DMS 273 (cell line): Measurements from ENCODE around the gene SUPT3H.

Source experiments
- DNase-seq: peaks from one replicate; lab custom pipeline; 2025; ENCODE audit not compliant: unreplicated experiment; lab: John Stamatoyannopoulos, UW

Gene SUPT3H

DNA sequence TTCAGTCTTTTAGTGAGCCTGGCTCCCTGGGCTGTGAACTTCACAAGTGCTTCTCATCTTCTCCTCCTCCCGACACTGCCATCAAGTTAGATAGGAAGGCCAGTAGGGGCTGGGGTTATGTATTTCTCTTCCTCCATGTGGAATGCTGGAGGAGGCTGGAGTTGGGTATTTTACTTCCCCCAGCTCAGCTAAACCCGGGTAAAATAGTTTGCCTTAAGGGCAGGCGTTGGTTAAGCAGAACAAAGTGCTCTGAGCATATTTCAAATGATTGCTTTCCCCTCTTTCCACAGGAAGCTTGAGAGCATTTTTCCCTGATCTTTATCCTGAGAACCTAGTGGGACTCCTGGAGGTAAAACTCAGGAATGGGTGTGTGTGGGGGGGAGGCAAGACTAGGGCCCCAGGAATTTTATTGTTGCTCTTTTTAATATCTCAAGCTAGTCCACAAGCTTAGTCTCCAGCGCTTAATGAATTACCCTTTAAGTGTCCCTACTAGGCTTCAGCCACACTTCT lies 16.9 kb upstream of the SUPT3H start:
- no peak for DNase-seq

DNA sequence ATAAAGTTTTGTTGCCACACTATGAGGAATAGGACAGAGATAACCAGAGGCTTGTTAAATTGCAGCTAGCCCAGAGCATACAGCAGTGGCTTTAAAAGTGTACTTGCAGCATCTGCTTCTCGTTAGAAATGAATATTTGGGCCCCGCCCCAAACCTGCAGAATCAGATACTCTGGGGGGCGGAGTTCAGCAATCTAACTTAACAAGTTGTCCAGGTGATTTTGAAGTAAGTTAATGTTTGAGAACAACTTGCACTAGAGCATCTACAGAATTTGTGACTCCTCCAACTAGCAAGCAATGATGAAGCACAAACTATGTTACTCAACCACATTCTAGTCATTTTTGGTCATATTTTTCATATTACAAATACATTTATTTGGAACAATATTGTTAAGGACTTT lies 10.6 kb upstream of the SUPT3H start:
- DNase-seq: peak; percentile 5

- DNase-seq: no peak
Measured at GRCh38 chr6:45387236-45387635, 9.5 kb upstream of the SUPT3H start.

DNA sequence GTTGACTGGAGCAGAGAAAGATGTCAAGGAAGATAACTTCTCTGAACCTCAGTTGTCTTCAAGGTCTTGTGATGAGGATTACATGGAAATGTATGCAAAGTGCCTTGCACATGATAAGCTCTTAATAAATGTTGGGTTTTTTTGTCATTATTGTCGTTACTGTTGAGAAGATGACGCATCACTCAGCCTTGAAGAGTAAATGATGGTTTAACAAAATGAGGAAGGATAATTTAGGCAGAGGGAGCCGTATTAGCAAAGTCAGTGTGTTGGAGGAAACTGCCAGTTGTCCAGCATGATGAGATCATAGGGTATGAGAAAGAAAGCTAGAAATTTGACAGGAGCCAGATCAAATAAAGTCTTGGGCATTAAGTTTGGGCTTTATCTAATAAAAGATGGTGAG lies 8.8 kb upstream of the SUPT3H start:
- DNase-seq: no peak

DNA sequence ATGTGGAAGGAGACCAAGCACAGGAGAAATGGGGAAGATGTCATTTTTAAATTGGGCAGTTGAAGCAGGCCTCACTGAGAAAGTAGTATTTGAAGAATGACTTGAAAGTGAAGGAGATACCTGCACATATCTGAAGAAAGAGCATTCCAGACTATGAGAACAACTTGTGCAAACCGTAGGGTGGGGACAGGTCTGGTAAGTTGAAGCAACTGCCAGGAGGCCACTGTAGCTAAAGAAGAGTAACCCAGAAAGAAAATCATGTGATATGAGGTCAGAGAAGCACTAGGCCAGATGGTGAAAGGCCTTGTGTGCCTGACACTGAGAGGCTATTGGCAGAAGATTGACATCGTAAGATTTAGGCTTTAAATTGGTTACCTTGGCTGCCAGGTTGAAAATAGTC lies 4.7 kb upstream of the SUPT3H start:
- DNase-seq: peak; percentile 8

DNA sequence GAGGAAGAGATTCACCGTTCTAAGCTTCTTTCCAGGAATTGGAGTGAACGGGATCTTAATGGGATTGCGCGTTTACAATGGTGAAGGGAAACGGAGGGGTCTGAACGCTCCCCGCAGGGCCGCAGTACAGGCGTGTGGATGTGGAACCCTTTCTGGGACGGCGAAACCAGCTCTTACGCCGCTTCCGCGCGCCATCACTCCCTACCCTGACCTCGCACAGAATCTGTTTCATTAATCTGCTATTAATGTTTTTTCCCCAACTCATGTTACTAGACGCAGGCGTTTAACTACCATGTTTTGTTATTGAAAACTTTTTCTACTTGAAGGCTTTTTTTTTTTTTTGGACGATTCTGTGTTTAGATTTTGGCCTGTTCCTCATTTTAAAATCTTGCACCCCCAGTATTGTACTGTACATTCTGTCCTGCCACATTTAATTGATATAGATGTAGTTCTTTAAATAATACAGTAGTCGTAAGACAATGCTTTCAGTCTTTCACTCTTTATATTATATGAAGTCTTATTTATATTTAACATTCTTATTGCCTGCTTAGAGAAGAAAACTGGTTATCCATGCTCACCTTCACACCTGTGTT lies 696 bp upstream of the SUPT3H start:
- peak; percentile 87 for DNase-seq

DNA sequence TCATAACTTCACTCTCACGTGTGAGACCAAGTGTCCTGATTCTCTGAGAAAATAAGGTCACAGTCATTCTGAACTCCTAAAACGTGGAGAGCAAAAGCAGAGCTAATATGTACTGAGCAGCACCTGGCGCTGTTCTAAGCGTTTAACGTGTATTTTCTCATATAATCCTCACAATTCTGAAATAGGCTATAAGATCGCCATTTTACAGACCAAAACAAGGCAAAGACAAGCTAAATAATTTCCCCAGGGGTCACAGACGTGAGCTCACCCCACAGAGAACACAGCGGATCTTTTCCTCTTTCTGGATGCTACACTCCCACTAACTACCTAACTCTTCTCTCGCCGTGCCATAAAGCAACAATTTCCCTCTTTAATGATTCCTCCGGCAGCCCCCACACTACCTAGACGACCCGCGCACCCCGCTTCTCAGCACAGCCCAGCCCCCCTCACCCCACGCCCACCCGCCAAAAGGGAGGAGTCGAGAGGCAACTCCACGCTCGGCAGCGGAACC lies 636 bp downstream of the SUPT3H start:
- peak; percentile 62 for DNase-seq

- DNase-seq: peak; percentile 40
Measured at GRCh38 chr6:45376310-45377042, 1.3 kb downstream of the SUPT3H start.

DNA sequence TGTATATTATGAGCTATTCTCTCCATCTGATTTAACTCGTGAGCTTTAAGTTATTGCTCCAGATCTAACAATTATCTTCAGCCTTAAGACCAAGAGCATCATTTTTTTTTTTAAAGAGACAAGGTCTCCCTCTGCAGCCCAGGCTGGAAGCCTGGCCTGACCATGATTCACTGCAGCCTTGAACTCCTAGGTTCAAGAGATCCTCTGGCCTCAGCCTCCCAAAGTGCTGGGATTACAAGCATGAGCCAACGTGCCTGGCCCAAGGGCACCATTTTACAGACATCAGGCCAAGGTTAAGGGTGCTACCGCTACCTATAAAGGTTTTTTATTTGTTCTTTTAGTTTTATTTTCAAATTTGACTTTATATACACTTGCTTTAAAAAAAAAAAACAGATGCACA lies 2.3 kb downstream of the SUPT3H start:
- DNase-seq: no peak

- no peak for DNase-seq
Measured at GRCh38 chr6:45371924-45372573, 5.7 kb downstream of the SUPT3H start.

DNA sequence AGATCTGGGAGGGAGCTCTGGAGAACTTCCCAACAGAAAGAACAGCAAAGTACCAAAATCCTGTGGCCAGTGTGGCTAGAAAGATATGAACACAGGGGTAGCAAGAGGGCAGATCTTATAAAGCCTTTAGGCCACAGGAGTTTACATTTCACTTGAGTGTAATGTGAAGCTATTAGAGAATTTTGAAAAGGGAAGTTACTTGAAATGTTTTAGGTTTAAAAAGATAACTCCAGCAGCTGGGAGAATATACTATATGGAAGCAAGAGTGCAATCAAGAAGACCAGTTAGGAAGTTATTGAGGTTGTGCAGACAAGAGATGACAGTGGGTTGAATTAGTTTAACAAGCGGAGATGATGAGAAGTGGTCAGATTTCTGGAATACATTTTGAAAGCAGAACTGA lies 7.9 kb downstream of the SUPT3H start:
- DNase-seq: no peak

GRCh38 chr6:45367999-45368398 lies 9.7 kb downstream of the SUPT3H start:
- DNase-seq: no peak

DNA sequence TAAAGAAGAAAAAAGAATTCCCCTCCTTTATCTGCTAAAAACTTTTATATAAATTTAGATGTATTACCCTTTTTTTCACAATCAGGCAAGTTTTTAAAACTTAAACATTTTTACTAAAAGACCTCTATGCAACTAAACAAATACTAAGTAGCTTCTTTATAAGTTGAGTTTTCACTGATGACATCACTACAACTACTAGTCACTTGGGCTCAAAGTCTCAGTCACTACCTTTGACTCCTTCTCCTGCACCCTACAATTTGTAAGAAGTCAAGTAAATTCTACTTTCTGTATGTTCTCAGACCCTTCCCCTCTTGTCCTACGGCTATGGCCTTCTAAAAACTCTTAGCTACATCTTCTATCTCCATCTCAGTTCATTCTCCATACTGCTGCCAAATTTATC lies 11.2 kb downstream of the SUPT3H start:
- no peak for DNase-seq

DNA sequence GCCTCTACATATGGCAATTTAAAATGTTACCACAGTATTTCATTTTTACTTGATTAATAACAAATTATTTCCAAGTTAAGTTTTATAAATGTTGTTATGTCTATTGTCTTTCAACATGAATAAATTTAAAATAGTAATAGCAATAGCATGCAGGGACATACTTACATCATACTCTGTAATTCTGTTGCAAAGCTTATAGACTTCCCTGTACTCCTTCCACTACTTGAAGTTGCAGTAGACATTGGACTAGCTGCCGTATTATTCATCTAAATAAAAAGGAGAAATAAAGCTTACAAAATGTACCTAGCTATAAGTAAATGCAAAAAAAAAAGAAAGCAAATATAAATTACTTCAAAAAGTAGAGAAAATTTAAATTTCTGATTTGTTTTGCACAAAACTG lies 12.7 kb downstream of the SUPT3H start:
- no peak for DNase-seq

- no peak for DNase-seq
Measured at GRCh38 chr6:45364466-45364865, 13.3 kb downstream of the SUPT3H start.

DNA sequence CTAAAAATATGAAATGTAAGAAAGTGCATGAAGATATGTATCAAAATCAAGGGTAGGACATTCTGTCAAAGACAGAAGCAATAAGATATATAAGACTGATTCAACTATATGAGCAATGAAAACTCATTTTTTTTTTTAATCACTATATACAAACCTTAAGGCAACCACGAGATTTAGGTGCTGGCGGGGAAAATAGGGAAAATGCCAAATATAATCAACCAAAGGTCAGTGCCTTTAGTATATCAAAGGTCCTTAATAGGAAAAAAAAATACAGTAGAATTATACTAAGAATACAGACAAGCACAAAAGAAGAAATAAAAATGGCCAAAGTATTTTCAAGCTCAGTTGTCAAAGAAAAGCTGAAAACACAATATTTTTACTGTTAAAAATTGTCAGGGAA lies 24.1 kb downstream of the SUPT3H start:
- no peak for DNase-seq

GRCh38 chr6:45351667-45352066 lies 26.1 kb downstream of the SUPT3H start:
- DNase-seq: peak; percentile 63

DNA sequence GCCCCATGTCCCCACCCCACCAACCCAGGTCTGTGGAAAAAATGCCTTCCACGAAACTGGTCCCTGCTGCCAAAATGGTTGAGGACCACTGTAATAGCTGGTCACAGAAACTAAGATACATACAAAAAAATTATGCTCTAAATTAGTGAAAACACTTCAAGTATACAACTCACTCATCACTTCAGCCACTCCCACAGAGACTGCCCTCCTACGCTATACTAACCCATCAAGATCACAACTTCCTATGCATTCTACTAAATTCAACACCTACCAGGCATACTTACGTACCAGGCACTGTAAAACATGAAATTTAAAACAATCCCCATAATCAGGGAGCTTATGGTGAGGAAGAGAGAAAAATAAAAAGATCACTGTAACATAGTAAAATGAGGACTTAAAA lies 26.7 kb downstream of the SUPT3H start:
- no peak for DNase-seq

GRCh38 chr6:45350186-45350710 lies 27.5 kb downstream of the SUPT3H start:
- no peak for DNase-seq

DNA sequence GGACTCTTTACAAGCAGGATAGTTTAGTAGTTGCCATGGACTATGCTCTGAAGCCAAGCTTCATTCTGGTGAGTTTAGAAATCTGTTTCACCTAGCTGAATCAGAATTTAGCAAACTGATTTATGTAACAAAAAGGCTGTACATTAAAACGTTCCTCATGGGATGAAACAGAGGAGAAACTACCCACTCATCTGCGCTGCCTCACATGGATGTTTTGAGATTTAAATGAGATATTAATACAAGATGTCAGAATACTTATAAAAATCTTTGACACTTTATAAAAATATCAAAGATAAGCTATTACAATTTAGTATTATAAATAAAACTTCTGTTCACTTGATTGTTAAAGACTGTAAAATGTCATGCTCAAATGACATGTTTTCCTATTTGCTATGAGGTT lies 32.8 kb downstream of the SUPT3H start:
- no peak for DNase-seq

- DNase-seq: no peak
Measured at GRCh38 chr6:45328523-45328922, 49.2 kb downstream of the SUPT3H start.
